HG03159 (cell line): ENCODE data around the gene CDC6.
"Not testable (repeated sequence)": the region's sequence is repeated elsewhere in the genome, so short reads cannot be mapped to it uniquely, and the experiment has no call there.

Source experiments
- ATAC-seq: cut with Tn5 transposase; IDR thresholded peaks from one replicate; pipeline ENCODE4 v1.9.1; 2021; ENCODE audit warnings: mild to moderate bottlenecking, moderate library complexity; ENCODE audit not compliant: unreplicated experiment

The CDC6 gene

GRCh38 chr17:40286473-40286872, 1.2 kb upstream of the CDC6 start:
- no peak for ATAC-seq

GRCh38 chr17:40287159-40287493, 553 bp upstream of the CDC6 start:
- ATAC-seq = no peak

GRCh38 chr17:40290629-40291280, 3.1 kb downstream of the CDC6 start:
- no peak for ATAC-seq

- no peak for ATAC-seq
Observed at GRCh38 chr17:40291281-40291664, 3.6 kb downstream of the CDC6 start.

GRCh38 chr17:40293363-40293762, 5.7 kb downstream of the CDC6 start:
- ATAC-seq = no peak

- no peak for ATAC-seq
Observed at GRCh38 chr17:40295488-40296436, 8.1 kb downstream of the CDC6 start.

- ATAC-seq = no peak
Observed at GRCh38 chr17:40297511-40297910, 9.8 kb downstream of the CDC6 start.

- ATAC-seq = no peak
Observed at GRCh38 chr17:40298726-40299125, 11.0 kb downstream of the CDC6 start.

- not testable (repeated sequence) for ATAC-seq
Observed at GRCh38 chr17:40299159-40299757, 11.6 kb downstream of the CDC6 start.

GRCh38 chr17:40301315-40301714, 13.6 kb downstream of the CDC6 start:
- ATAC-seq = no peak

GRCh38 chr17:40303009-40303657, 15.5 kb downstream of the CDC6 start:
- no peak for ATAC-seq

GRCh38 chr17:40303708-40304551, 16.3 kb downstream of the CDC6 start:
- ATAC-seq = no peak

- not testable (repeated sequence) for ATAC-seq
Observed at GRCh38 chr17:40304552-40304863, 16.8 kb downstream of the CDC6 start.

GRCh38 chr17:40304866-40305265, 17.2 kb downstream of the CDC6 start:
- not testable (repeated sequence) for ATAC-seq

GRCh38 chr17:40306395-40306794, 18.7 kb downstream of the CDC6 start:
- ATAC-seq = no peak

GRCh38 chr17:40307001-40307730, 19.5 kb downstream of the CDC6 start:
- no peak for ATAC-seq

- no peak for ATAC-seq
Observed at GRCh38 chr17:40307740-40308239, 20.1 kb downstream of the CDC6 start.

GRCh38 chr17:40309031-40309948, 21.6 kb downstream of the CDC6 start, which contains the start of gene RARA:
TSS of gene RARA (plus strand) at chr17:40309180. CDS start at chr17:40331219, 22,039 bp downstream.
- no peak for ATAC-seq
